ENCODE data around the gene MANBA.

Gene MANBA

DNA sequence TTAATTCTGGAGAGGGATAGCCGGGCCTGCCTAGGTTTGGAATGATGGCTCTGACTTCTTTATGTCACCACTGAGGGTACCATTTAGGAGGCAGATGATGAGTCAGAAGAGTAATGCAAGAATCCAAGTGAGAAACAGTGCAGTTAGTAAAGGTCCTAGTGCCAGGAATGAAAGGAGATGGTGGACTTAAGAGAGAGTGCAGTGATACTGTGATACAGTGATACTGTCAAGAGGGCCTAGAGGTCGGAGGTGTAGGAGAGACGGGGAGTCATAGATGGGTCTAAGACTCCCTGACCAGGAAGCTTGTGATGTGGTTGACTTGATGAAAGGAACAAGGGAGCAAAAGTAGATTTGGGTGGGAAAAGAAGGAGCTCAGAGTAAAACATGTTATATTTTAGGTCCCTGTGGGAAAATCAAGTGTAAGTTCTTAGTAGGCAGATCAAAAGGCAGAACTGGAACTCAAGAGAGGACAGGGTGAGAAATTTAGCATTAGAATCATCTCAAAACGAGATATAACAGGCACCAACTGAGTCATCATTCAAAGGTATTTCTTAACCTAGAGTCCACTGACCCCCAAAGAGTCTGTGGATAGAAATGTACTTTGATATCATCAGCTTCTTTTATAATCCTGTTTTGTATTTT is 174.6 kb downstream of the MANBA start:
- no peak for DNase-seq

DNA sequence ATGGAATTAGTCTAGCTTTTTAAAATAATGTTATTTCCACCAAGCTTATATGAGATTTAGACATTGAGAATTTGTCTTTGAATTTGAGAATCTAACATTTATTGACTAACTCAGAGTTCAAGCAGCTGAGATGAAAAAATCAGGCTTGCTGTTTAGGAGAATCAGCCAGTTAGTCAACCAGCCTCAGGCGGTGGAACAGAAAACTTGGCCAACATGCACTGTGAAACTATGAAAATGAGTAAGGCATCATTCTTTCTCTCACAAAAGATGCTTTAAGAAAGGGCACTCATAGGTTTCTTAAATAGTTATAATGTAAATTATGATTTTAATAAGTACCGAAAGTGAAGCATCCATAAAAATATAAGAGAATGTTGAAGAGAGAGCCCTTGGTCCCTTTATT is 175.4 kb downstream of the MANBA start:
- DNase-seq, result no peak

DNA sequence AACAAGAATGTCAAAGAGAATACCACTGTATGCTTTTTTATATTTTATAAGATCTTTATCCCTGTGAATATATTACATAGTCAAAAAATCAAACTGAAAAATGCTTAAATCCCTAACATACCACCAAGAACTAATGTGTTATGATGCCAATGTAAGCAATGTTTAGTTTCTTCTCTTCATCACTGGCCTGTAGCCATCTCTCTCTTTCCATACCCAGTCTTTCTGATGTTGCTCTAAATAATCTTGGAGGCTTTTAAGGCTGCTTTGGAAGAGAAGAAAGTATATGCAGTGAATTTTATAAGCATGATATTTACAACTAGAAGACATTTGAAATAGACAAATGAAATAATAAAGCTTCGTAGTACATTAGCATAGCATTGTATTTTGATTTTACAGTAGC is 176.7 kb downstream of the MANBA start:
- DNase-seq, result no peak
